ENCODE data around the gene FAM162B.

- TF ChIP-seq CTCF (IDR thresholded peaks at IDR 0.05) (no peak), POLR2A (IDR thresholded peaks at IDR 0.05) (no peak)
These were observed 50.8 kb downstream of the FAM162B start for GRCh38 chr6:116714761-116715160.

Measured in testis (tissue), 2 donors.